ENCODE results near the gene TBC1D1.

- TF ChIP-seq CTCF (conservative IDR thresholded peaks at IDR 0.05) = no peak
- TF ChIP-seq ZFX (IDR thresholded peaks at IDR 0.05) = no peak
Measured at GRCh38 chr4:37999000-37999716, 108.3 kb downstream of the TBC1D1 start.
